Measurements from ENCODE around the gene LPIN2.

The LPIN2 gene

GRCh38 chr18:2976218-2977132, 36.5 kb downstream of the LPIN2 start:
- TF ChIP-seq CTCF (IDR thresholded peaks at IDR 0.05; ENCODE audit: low read depth, low read length, missing control alignments) = no peak
- no peak overlapping the region for H3K27ac ChIP-seq
- no peak for DNase-seq
- H3K27me3 ChIP-seq (replicated peaks) = no peaks in the 10 kb centered on the region
- in situ Hi-C loops (cut with HindIII; ENCODE audit: low pct_ligation_motif_present, low sequenced_read_pairs) = no loop called here
- no peak overlapping the region for H3K4me3 ChIP-seq (ENCODE audit: low read depth, low read length)
- H3K36me3 ChIP-seq (replicated peaks) = no peaks in the 10 kb centered on the region

- no peak for DNase-seq
- Histone ChIP-seq H3K27ac (no peak overlapping the region), H3K27me3 (replicated peaks) (no peaks in the 10 kb centered on the region), H3K36me3 (replicated peaks) (no peaks in the 10 kb centered on the region), H3K4me3 (ENCODE audit: low read depth, low read length) (no peak overlapping the region)
- in situ Hi-C loops (cut with HindIII; ENCODE audit: low pct_ligation_motif_present, low sequenced_read_pairs) = no loop called here
- TF ChIP-seq CTCF (IDR thresholded peaks at IDR 0.05; ENCODE audit: low read depth, low read length, missing control alignments) = no peak
These were observed 38.2 kb downstream of the LPIN2 start for GRCh38 chr18:2974731-2975130.

GRCh38 chr18:2971741-2972552, 41.0 kb downstream of the LPIN2 start:
- TF ChIP-seq CTCF (IDR thresholded peaks at IDR 0.05; ENCODE audit: low read depth, low read length, missing control alignments) = no peak
- in situ Hi-C loops (cut with HindIII; ENCODE audit: low pct_ligation_motif_present, low sequenced_read_pairs) = no loop called here
- H3K4me3 ChIP-seq (ENCODE audit: low read depth, low read length) = no peak overlapping the region

GRCh38 chr18:2970772-2971659, 41.9 kb downstream of the LPIN2 start:
- in situ Hi-C loops (cut with HindIII; ENCODE audit: low pct_ligation_motif_present, low sequenced_read_pairs) = no loop called here
- no peaks in the 10 kb centered on the region for H3K27me3 ChIP-seq (replicated peaks)
- TF ChIP-seq CTCF (IDR thresholded peaks at IDR 0.05; ENCODE audit: low read depth, low read length, missing control alignments) = no peak
- no peak overlapping the region for H3K27ac ChIP-seq
- no peak for DNase-seq
- no peaks in the 10 kb centered on the region for H3K36me3 ChIP-seq (replicated peaks)
- no peak overlapping the region for H3K4me3 ChIP-seq (ENCODE audit: low read depth, low read length)

More at GRCh38 chr18:2971741-2972552, 41.0 kb downstream of the LPIN2 start:
- no peaks in the 10 kb centered on the region for H3K27me3 ChIP-seq (replicated peaks)
- H3K36me3 ChIP-seq (replicated peaks) = no peaks in the 10 kb centered on the region
- H3K27ac ChIP-seq = peak overlapping the region; percentile 54
- DNase-seq = peak; percentile 76

GRCh38 chr18:2970344-2970743, 42.6 kb downstream of the LPIN2 start:
- no peak overlapping the region for H3K27ac ChIP-seq
- H3K27me3 ChIP-seq (replicated peaks) = no peaks in the 10 kb centered on the region
- H3K4me3 ChIP-seq (ENCODE audit: low read depth, low read length) = no peak overlapping the region
- in situ Hi-C loops (cut with HindIII; ENCODE audit: low pct_ligation_motif_present, low sequenced_read_pairs) = no loop called here
- DNase-seq = no peak
- no peaks in the 10 kb centered on the region for H3K36me3 ChIP-seq (replicated peaks)
- no peak for TF ChIP-seq CTCF (IDR thresholded peaks at IDR 0.05; ENCODE audit: low read depth, low read length, missing control alignments)
